GM21717 (cell line): Measurements from ENCODE around the gene LTBP4.
"Not testable (repeated sequence)": the region's sequence is repeated elsewhere in the genome, so short reads cannot be mapped to it uniquely, and the experiment has no call there.

ENCODE experiments used
- ATAC-seq: cut with Tn5 transposase; IDR thresholded peaks from one replicate; pipeline ENCODE4 v1.9.1; 2021; ENCODE audit warnings: mild to moderate bottlenecking, moderate library complexity; ENCODE audit not compliant: unreplicated experiment

Gene LTBP4

GRCh38 chr19:40624369-40625153 lies 23.4 kb downstream of the LTBP4 start:
- ATAC-seq: not testable (repeated sequence)

- ATAC-seq: no peak
Observed at GRCh38 chr19:40625406-40626120, 24.4 kb downstream of the LTBP4 start.

DNA sequence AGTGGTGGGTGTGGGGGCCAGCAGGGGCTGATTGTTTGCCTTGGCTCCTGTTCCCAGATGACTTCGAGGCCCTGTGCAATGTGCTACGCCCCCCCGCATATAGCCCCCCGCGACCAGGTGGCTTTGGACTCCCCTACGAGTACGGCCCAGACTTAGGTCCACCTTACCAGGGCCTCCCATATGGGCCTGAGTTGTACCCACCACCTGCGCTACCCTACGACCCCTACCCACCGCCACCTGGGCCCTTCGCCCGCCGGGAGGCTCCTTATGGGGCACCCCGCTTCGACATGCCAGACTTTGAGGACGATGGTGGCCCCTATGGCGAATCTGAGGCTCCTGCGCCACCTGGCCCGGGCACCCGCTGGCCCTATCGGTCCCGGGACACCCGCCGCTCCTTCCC lies 25.7 kb downstream of the LTBP4 start:
- no peak for ATAC-seq

GRCh38 chr19:40627486-40628279 lies 26.5 kb downstream of the LTBP4 start:
- ATAC-seq: no peak

GRCh38 chr19:40629346-40629745 lies 28.2 kb downstream of the LTBP4 start:
- ATAC-seq: no peak

- no peak for ATAC-seq
Observed at GRCh38 chr19:40630571-40631160, 29.5 kb downstream of the LTBP4 start.

GRCh38 chr19:40632311-40633036 lies 31.3 kb downstream of the LTBP4 start:
- no peak for ATAC-seq

- no peak for ATAC-seq
Observed at GRCh38 chr19:40633207-40633606, 32.0 kb downstream of the LTBP4 start.

DNA sequence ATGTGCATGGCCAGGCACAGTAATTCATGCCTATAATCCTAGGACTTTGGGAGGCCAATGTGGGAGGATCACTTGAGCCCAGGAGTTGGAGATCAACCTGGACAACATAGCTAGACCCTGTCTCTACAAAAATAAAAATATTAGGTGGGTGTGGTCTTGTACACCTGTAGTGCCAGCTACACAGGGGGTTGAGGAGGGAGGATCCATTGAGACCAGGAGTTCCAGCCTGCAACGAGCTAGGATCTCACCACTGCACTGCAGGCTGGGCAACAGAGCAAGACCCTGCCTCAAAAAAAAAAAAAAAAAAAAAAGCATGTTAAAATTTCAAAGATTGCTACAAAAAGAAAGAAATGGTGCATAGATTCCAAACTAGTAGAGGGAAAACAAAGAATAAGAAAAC lies 37.2 kb downstream of the LTBP4 start:
- ATAC-seq: no peak

- no peak for ATAC-seq
Observed at GRCh38 chr19:40639638-40639982, 38.4 kb downstream of the LTBP4 start.

GRCh38 chr19:40640744-40641143 lies 39.6 kb downstream of the LTBP4 start:
- ATAC-seq: no peak

GRCh38 chr19:40641281-40641680 lies 40.1 kb downstream of the LTBP4 start:
- ATAC-seq: no peak

- no peak for ATAC-seq
Observed at GRCh38 chr19:40642051-40642706, 41.0 kb downstream of the LTBP4 start.

DNA sequence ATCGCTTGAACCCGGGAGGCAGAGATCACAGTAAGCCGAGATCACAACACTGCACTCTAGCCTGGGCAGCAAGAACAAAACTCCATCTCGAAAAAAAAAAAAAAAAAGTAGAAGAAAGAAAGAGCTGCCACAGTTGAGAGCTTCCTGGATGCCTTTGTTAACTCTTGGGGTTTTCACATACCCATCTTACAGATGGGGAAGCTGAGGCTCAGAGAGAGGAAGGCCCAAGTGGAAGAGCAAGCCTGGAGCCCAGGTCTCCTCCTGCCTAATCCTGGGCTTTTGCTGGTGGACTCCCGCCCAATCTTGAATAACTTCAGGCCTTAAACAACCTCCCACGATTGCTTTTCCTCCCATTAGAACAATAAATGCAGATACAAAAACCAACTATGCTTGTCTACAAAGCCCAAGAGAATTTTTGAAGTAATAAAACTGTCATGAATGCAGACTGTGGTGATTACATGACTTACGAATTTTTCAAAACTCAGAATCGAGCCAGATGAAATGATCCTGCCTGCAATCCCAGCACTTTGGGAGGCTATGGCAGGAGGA lies 41.7 kb downstream of the LTBP4 start:
- no peak for ATAC-seq

GRCh38 chr19:40646743-40647254 lies 45.6 kb downstream of the LTBP4 start:
- no peak for ATAC-seq

GRCh38 chr19:40649903-40650675 lies 48.9 kb downstream of the LTBP4 start:
- ATAC-seq: not testable (repeated sequence)

DNA sequence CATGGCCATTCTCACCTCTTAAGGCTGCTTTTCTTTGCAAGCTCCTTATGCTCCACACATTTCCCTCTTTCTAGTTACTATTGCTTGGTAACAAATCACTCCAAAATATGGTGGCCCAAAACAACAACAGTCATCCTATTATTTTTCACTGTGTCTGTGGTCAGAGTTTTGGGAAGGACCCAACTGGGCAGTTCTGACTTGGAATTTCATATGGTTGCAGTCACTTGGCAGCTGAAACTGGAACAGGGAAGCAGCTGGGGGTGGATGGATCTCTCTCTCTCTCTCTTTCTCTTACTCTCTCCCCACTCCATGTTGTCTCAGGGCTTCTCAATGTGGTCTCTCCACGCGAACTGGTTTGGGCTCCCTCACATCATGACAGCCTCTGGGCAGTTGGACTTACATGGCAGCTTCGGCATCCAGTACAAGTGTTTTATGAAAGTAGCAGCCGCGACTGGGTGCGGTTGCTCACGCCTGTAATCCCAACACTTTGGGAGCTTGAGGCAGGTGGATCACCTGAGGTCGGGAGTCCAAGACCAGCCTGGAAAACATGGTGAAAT lies 49.7 kb downstream of the LTBP4 start:
- no peak for ATAC-seq

- ATAC-seq: not testable (repeated sequence)
Observed at GRCh38 chr19:40652303-40652702, 51.1 kb downstream of the LTBP4 start.
